HEK293 (cell line): ENCODE measurements around the gene SYNE1.
A peak's percentile ranks its signal among the peaks of the same experiment; 100 is the strongest.

Experiments
- CTCF ChIA-PET: fragments of 350-600 bp; formaldehyde crosslinking; extraction: SDS; loops from one replicate; lab custom pipeline; 2021; ENCODE audit warnings: antibody characterized with exemption; lab: Yijun Ruan, JAX
- POLR2A ChIA-PET: fragments of 300-600 bp; formaldehyde crosslinking; extraction: SDS; loops from one replicate; lab custom pipeline; 2020; ENCODE audit warnings: antibody characterized with exemption, inconsistent platforms; lab: Yijun Ruan, JAX
- H3K27ac ChIP-seq: fragments of 200-500 bp; sonication (Bioruptor generic); 2 replicates; pipeline ENCODE4 v1.5.1; 2014; ENCODE audit warnings: low read depth, low read length, control low read depth, inconsistent platforms; ENCODE audit errors: extremely low read depth
- H3K36me3 ChIP-seq, 2 experiments: fragments of 200-500 bp in 1 of 2; sonication (Bioruptor generic) in 1 of 2; 1 replicate in 1 of 2; 2 replicates in 1 of 2; pipeline ENCODE4 v1.5.1; 2014 to 2017; ENCODE audit warnings: inconsistent platforms in 2 of 2, low read length in 2 of 2; ENCODE audit not compliant: control insufficient read depth in 2 of 2, insufficient read depth in 1 of 2
- H3K4me1 ChIP-seq: fragments of 200-500 bp; sonication (Bioruptor generic); 2 replicates; pipeline ENCODE4 v1.5.1; 2014; ENCODE audit warnings: mild to moderate bottlenecking, low read length, inconsistent platforms; ENCODE audit not compliant: control insufficient read depth, insufficient read depth
- H3K4me3 ChIP-seq: 2 replicates; pipeline ENCODE4 v1.5.1; 2011; ENCODE audit warnings: low read depth, mild to moderate bottlenecking, control low read depth, low read length, moderate library complexity
- H3K9me3 ChIP-seq: fragments of 200-500 bp; sonication (Bioruptor generic); 2 replicates; pipeline ENCODE4 v1.5.1; 2014; ENCODE audit warnings: low read depth, low read length, inconsistent platforms; ENCODE audit not compliant: control insufficient read depth, insufficient read depth
- OVOL3 ChIP-seq: fragments of 450-650 bp; formaldehyde crosslinking; IDR thresholded peaks from 2 replicates; pipeline ENCODE4 v1.5.1; 2016; ENCODE audit warnings: missing biosample characterization, missing genetic modification characterization
- RBAK ChIP-seq: fragments of 450-650 bp; formaldehyde crosslinking; IDR thresholded peaks from 2 replicates; pipeline ENCODE4 v1.5.1; 2016; ENCODE audit warnings: missing biosample characterization, missing genetic modification characterization
- ZBTB20 ChIP-seq: fragments of 450-650 bp; formaldehyde crosslinking; IDR thresholded peaks from 2 replicates; pipeline ENCODE4 v1.5.1; 2016; ENCODE audit warnings: missing biosample characterization, missing genetic modification characterization
- ZEB2 ChIP-seq: fragments of 450-650 bp; formaldehyde crosslinking; IDR thresholded peaks from 2 replicates; pipeline ENCODE4 v1.5.1; 2016; ENCODE audit warnings: missing biosample characterization, missing genetic modification characterization
- ZFHX2 ChIP-seq: fragments of 450-650 bp; formaldehyde crosslinking; conservative IDR thresholded peaks from 2 replicates; pipeline ENCODE4 v1.5.1; 2016; ENCODE audit warnings: missing biosample characterization, missing genetic modification characterization
- ZFP37 ChIP-seq: fragments of 450-650 bp; formaldehyde crosslinking; IDR thresholded peaks from 2 replicates; pipeline ENCODE4 v1.5.1; 2016; ENCODE audit warnings: missing biosample characterization, missing genetic modification characterization
- ZNF184 ChIP-seq: fragments of 450-650 bp; IDR thresholded peaks from 2 replicates; pipeline ENCODE4 v1.5.1; 2018; ENCODE audit warnings: missing biosample characterization, mild to moderate bottlenecking, missing genetic modification characterization
- ZNF2 ChIP-seq: fragments of 450-650 bp; formaldehyde crosslinking; IDR thresholded peaks from 2 replicates; pipeline ENCODE4 v1.5.1; 2016; ENCODE audit warnings: missing biosample characterization, missing genetic modification characterization
- ZNF214 ChIP-seq: fragments of 450-650 bp; formaldehyde crosslinking; IDR thresholded peaks from 2 replicates; pipeline ENCODE4 v1.5.1; 2017; ENCODE audit warnings: missing biosample characterization, mild to moderate bottlenecking, missing genetic modification characterization, borderline replicate concordance
- ZNF473 ChIP-seq: fragments of 450-650 bp; formaldehyde crosslinking; IDR thresholded peaks from 2 replicates; pipeline ENCODE4 v1.5.1; 2017; ENCODE audit warnings: missing biosample characterization, missing genetic modification characterization
- ZNF501 ChIP-seq: fragments of 450-650 bp; formaldehyde crosslinking; IDR thresholded peaks from 2 replicates; pipeline ENCODE4 v1.5.1; 2016; ENCODE audit warnings: missing biosample characterization, missing genetic modification characterization
- ZNF629 ChIP-seq: fragments of 450-650 bp; formaldehyde crosslinking; IDR thresholded peaks from 2 replicates; pipeline ENCODE4 v1.5.1; 2017; ENCODE audit warnings: missing biosample characterization, missing genetic modification characterization
- ZNF658 ChIP-seq: fragments of 450-650 bp; formaldehyde crosslinking; IDR thresholded peaks from 2 replicates; pipeline ENCODE4; 2016; ENCODE audit warnings: missing biosample characterization, missing genetic modification characterization
- ZNF776 ChIP-seq: fragments of 450-650 bp; formaldehyde crosslinking; IDR thresholded peaks from 2 replicates; pipeline ENCODE4 v1.5.0; 2017; ENCODE audit warnings: missing biosample characterization, missing genetic modification characterization, borderline replicate concordance
- ZNF791 ChIP-seq: fragments of 450-650 bp; formaldehyde crosslinking; IDR thresholded peaks from 2 replicates; pipeline ENCODE4 v1.5.1; 2016; ENCODE audit warnings: missing biosample characterization, missing genetic modification characterization
- TF ChIP-seq, protein P1 (sequence below): fragments of 450-650 bp; formaldehyde crosslinking; IDR thresholded peaks from 2 replicates; pipeline ENCODE4 v1.5.1; 2016; ENCODE audit warnings: missing biosample characterization, missing genetic modification characterization
- TF ChIP-seq, protein P2 (sequence below): fragments of 450-650 bp; formaldehyde crosslinking; IDR thresholded peaks from 2 replicates; pipeline ENCODE4 v1.5.1; 2016; ENCODE audit warnings: missing biosample characterization, missing genetic modification characterization
- TF ChIP-seq, protein P3 (sequence below): fragments of 450-650 bp; formaldehyde crosslinking; IDR thresholded peaks from 2 replicates; pipeline ENCODE4 v1.5.1; 2016; ENCODE audit warnings: missing biosample characterization, missing genetic modification characterization, borderline replicate concordance
- TF ChIP-seq, protein P4 (sequence below): fragments of 450-650 bp; formaldehyde crosslinking; IDR thresholded peaks from 2 replicates; pipeline ENCODE4 v1.5.1; 2017; ENCODE audit warnings: missing biosample characterization, missing genetic modification characterization
- TF ChIP-seq, protein P5 (sequence below): fragments of 450-650 bp; formaldehyde crosslinking; IDR thresholded peaks from 2 replicates; pipeline ENCODE4 v1.5.1; 2016; ENCODE audit warnings: missing biosample characterization, missing genetic modification characterization, low read depth

SYNE1 gene

DNA sequence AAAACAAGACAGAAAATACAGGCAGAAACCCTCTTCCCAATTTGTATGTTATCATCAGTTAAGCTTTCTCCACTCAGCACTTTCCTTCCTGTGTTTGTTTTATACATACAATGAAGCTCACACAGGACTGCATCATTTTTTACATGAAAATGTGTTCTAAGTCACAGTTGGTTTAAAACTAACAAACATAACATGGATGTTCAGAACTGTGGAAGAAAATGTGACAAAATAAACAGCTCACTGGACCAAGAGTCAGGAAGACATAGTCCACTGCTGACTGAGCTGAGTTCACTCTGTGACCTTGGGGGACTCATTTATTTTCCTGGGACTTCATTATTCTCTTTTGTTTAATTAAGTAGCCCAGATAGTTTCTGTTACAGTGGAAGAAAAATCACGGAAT lies 331.5 kb downstream of the SYNE1 start:
- ChIA-PET POLR2A (no interaction called here), CTCF (interaction anchor here (0.5 to 1.4 kb wide), 3 partner anchors 32 to 647 kb away, joined by 3 to 5 read pairs (median 4); no protein-coding TSS in a partner anchor)

DNA sequence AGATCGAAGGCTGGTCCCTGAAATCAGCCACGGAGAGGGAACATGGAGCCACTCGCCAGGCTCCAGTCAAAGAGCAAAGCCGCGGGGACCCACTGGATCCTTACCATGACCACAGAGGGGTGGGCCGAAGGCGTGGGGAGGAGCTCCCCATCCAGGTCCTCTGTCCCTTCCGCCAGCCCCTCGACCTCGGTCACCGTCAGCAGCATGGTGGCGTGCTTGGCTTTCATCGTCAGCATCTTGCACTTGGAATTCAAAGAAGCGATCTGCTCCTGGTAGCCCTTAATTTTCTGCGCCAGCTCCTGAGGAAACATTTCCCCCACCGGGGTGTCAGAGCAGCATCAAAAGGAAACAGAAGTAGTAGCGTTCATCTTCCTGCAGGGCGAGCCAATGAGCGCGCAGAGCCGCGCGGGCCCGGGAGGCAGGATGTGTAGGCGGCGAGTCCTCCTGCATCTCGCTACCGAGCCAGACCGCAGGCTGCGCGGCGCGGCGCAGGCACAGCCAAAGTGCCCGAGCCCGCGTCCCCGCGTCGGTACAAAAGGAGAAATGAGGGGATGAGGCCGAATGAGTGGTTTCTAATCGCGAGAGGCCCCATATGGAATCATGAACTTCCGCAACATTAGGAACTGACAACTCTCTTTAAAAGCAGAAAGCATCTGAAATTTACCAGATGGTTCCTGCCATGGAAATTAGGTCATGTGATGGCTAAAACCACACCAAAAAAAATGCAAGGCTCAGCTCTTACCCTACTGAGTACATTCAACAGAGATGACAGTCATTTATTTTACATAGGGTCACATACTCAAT lies 335.2 kb downstream of the SYNE1 start:
- H3K4me1 ChIP-seq = peaks cover 4% of the 10 kb centered on the region; the same call in 1 of the 2 replicates
- peaks cover 0 to 3% of the 10 kb centered on the region in 2 experiments; a peak in 1 of 3 replicates for H3K36me3 ChIP-seq
- H3K4me3 ChIP-seq = peak overlapping the region; percentile 86
- ChIA-PET CTCF (interaction anchor here (0.6 to 3.2 kb wide), 23 partner anchors 8 to 878 kb away, joined by 3 to 30 read pairs (median 4); no protein-coding TSS in a partner anchor), POLR2A (interaction anchor here (0.6 to 1.8 kb wide), 10 partner anchors 12 to 850 kb away, joined by 3 to 8 read pairs (median 4); partner anchors contain the start of gene RMND1)
- peak overlapping the region; percentile 55 for H3K27ac ChIP-seq
- no peaks in the 10 kb centered on the region for H3K9me3 ChIP-seq
- TF ChIP-seq ZEB2 (tag by site-specific recombination) (peak; percentile 82), ZFP37 (tag by site-specific recombination) (0 out of 2 replicates have a peak, but pooled peaks have one; percentile 52), ZNF184 (tag by site-specific recombination) (0 out of 2 replicates have a peak, but pooled peaks have one; percentile 14), ZNF2 (tag by site-specific recombination) (peak; percentile 77), ZNF629 (tag by site-specific recombination) (peak; percentile 39), ZBTB20 (peak; percentile 99)
- TF ChIP-seq, protein P1, sequence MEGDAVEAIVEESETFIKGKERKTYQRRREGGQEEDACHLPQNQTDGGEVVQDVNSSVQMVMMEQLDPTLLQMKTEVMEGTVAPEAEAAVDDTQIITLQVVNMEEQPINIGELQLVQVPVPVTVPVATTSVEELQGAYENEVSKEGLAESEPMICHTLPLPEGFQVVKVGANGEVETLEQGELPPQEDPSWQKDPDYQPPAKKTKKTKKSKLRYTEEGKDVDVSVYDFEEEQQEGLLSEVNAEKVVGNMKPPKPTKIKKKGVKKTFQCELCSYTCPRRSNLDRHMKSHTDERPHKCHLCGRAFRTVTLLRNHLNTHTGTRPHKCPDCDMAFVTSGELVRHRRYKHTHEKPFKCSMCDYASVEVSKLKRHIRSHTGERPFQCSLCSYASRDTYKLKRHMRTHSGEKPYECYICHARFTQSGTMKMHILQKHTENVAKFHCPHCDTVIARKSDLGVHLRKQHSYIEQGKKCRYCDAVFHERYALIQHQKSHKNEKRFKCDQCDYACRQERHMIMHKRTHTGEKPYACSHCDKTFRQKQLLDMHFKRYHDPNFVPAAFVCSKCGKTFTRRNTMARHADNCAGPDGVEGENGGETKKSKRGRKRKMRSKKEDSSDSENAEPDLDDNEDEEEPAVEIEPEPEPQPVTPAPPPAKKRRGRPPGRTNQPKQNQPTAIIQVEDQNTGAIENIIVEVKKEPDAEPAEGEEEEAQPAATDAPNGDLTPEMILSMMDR (tag by site-specific recombination) = peak; percentile 90

More for the DNA sequence above, 331.5 kb downstream of the SYNE1 start:
- no peak overlapping the region for H3K4me3 ChIP-seq
- no peak overlapping the region for H3K27ac ChIP-seq
- H3K4me1 ChIP-seq = peaks cover 4% of the 10 kb centered on the region; the same call in 1 of the 2 replicates
- TF ChIP-seq ZNF658 (no peak), ZNF501 (tag by site-specific recombination) (no peak), OVOL3 (tag by site-specific recombination) (no peak), ZNF791 (no peak), RBAK (tag by site-specific recombination) (no peak), ZNF473 (tag by site-specific recombination) (no peak), ZNF214 (tag by site-specific recombination) (no peak), ZNF776 (no peak), ZFHX2 (tag by site-specific recombination) (no peak)
- TF ChIP-seq, protein P2, sequence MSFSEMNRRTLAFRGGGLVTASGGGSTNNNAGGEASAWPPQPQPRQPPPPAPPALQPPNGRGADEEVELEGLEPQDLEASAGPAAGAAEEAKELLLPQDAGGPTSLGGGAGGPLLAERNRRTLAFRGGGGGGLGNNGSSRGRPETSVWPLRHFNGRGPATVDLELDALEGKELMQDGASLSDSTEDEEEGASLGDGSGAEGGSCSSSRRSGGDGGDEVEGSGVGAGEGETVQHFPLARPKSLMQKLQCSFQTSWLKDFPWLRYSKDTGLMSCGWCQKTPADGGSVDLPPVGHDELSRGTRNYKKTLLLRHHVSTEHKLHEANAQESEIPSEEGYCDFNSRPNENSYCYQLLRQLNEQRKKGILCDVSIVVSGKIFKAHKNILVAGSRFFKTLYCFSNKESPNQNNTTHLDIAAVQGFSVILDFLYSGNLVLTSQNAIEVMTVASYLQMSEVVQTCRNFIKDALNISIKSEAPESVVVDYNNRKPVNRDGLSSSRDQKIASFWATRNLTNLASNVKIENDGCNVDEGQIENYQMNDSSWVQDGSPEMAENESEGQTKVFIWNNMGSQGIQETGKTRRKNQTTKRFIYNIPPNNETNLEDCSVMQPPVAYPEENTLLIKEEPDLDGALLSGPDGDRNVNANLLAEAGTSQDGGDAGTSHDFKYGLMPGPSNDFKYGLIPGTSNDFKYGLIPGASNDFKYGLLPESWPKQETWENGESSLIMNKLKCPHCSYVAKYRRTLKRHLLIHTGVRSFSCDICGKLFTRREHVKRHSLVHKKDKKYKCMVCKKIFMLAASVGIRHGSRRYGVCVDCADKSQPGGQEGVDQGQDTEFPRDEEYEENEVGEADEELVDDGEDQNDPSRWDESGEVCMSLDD = no peak
- TF ChIP-seq, protein P3, sequence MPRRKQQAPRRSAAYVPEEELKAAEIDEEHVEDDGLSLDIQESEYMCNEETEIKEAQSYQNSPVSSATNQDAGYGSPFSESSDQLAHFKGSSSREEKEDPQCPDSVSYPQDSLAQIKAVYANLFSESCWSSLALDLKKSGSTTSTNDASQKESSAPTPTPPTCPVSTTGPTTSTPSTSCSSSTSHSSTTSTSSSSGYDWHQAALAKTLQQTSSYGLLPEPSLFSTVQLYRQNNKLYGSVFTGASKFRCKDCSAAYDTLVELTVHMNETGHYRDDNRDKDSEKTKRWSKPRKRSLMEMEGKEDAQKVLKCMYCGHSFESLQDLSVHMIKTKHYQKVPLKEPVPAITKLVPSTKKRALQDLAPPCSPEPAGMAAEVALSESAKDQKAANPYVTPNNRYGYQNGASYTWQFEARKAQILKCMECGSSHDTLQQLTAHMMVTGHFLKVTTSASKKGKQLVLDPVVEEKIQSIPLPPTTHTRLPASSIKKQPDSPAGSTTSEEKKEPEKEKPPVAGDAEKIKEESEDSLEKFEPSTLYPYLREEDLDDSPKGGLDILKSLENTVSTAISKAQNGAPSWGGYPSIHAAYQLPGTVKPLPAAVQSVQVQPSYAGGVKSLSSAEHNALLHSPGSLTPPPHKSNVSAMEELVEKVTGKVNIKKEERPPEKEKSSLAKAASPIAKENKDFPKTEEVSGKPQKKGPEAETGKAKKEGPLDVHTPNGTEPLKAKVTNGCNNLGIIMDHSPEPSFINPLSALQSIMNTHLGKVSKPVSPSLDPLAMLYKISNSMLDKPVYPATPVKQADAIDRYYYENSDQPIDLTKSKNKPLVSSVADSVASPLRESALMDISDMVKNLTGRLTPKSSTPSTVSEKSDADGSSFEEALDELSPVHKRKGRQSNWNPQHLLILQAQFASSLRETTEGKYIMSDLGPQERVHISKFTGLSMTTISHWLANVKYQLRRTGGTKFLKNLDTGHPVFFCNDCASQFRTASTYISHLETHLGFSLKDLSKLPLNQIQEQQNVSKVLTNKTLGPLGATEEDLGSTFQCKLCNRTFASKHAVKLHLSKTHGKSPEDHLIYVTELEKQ (tag by site-specific recombination) = no peak
- TF ChIP-seq, protein P4, sequence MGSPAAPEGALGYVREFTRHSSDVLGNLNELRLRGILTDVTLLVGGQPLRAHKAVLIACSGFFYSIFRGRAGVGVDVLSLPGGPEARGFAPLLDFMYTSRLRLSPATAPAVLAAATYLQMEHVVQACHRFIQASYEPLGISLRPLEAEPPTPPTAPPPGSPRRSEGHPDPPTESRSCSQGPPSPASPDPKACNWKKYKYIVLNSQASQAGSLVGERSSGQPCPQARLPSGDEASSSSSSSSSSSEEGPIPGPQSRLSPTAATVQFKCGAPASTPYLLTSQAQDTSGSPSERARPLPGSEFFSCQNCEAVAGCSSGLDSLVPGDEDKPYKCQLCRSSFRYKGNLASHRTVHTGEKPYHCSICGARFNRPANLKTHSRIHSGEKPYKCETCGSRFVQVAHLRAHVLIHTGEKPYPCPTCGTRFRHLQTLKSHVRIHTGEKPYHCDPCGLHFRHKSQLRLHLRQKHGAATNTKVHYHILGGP (tag by site-specific recombination) = no peak
- TF ChIP-seq, protein P5, sequence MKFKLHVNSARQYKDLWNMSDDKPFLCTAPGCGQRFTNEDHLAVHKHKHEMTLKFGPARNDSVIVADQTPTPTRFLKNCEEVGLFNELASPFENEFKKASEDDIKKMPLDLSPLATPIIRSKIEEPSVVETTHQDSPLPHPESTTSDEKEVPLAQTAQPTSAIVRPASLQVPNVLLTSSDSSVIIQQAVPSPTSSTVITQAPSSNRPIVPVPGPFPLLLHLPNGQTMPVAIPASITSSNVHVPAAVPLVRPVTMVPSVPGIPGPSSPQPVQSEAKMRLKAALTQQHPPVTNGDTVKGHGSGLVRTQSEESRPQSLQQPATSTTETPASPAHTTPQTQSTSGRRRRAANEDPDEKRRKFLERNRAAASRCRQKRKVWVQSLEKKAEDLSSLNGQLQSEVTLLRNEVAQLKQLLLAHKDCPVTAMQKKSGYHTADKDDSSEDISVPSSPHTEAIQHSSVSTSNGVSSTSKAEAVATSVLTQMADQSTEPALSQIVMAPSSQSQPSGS (tag by site-specific recombination) = no peak
- peaks cover 0 to 15% of the 10 kb centered on the region in 2 experiments; a peak in 1 of 3 replicates for H3K36me3 ChIP-seq
- H3K9me3 ChIP-seq = no peaks in the 10 kb centered on the region
